Trophoblast cell (in vitro differentiated cells and primary cell): Measurements from ENCODE around the gene ING3. TPM values are rescaled to one million over a fixed set of nuclear protein-coding genes. Genes with fewer than 3 reads are reported as not detected.

Experiments used
- DNase-seq, 2 donors: peaks; one replicate each; pipeline ENCODE4 v3.0.0-alpha.2; 2016
- H2AFZ ChIP-seq: 2 replicates; pipeline ENCODE4 v1.6.1; 2013; ENCODE audit warnings: low read length, moderate library complexity, mild to moderate bottlenecking; ENCODE audit not compliant: insufficient read depth, poor library complexity
- H2AK5ac ChIP-seq: 2 replicates; pipeline ENCODE4 v1.6.1; 2013; ENCODE audit warnings: mild to moderate bottlenecking, low read length
- H2BK120ac ChIP-seq: 2 replicates; pipeline ENCODE4 v1.6.1; 2013; ENCODE audit warnings: low read length, mild to moderate bottlenecking, moderate library complexity; ENCODE audit not compliant: insufficient read depth, poor library complexity
- H2BK12ac ChIP-seq: 2 replicates; pipeline ENCODE4 v1.6.1; 2013; ENCODE audit warnings: mild to moderate bottlenecking, low read length, moderate library complexity
- H2BK5ac ChIP-seq: 2 replicates; pipeline ENCODE4 v1.6.1; 2013; ENCODE audit warnings: low read length, low read depth, moderate library complexity, mild to moderate bottlenecking; ENCODE audit not compliant: poor library complexity
- H3K14ac ChIP-seq: 2 replicates; pipeline ENCODE4 v1.6.1; 2013; ENCODE audit warnings: mild to moderate bottlenecking, low read length
- H3K18ac ChIP-seq: 2 replicates; pipeline ENCODE4 v1.6.1; 2013; ENCODE audit warnings: mild to moderate bottlenecking, low read length
- H3K23ac ChIP-seq: 2 replicates; pipeline ENCODE4 v1.6.1; 2013; ENCODE audit warnings: low read length
- H3K27ac ChIP-seq: 2 replicates; pipeline ENCODE4 v1.5.1; 2013; ENCODE audit warnings: low read depth, mild to moderate bottlenecking, inconsistent platforms, low read length, moderate library complexity
- H3K27me3 ChIP-seq: 2 replicates; pipeline ENCODE4 v1.6.1; 2013; ENCODE audit warnings: inconsistent platforms, mild to moderate bottlenecking, low read length, moderate library complexity; ENCODE audit not compliant: insufficient read depth
- H3K36me3 ChIP-seq, 2 experiments: 1 replicate in 1 of 2; 2 replicates in 1 of 2; pipeline ENCODE4 v1.6.1; 2013; ENCODE audit warnings: low read length in 2 of 2, mild to moderate bottlenecking in 2 of 2, moderate library complexity in 1 of 2; ENCODE audit not compliant: insufficient read depth in 2 of 2, control insufficient read depth in 1 of 2
- H3K4ac ChIP-seq: 2 replicates; pipeline ENCODE4 v1.6.1; 2013; ENCODE audit warnings: low read depth, mild to moderate bottlenecking, low read length, moderate library complexity
- H3K4me1 ChIP-seq, 2 experiments: 1 replicate in 1 of 2; 2 replicates in 1 of 2; pipeline ENCODE4 v1.6.1; 2013; ENCODE audit warnings: low read length in 2 of 2, mild to moderate bottlenecking in 2 of 2, moderate library complexity in 1 of 2; ENCODE audit not compliant: insufficient read depth in 2 of 2, control insufficient read depth in 1 of 2
- H3K4me2 ChIP-seq: 2 replicates; pipeline ENCODE4 v1.6.1; 2013; ENCODE audit warnings: inconsistent platforms, mild to moderate bottlenecking, low read length, moderate library complexity
- H3K4me3 ChIP-seq: 2 replicates; pipeline ENCODE4 v1.5.1; 2013; ENCODE audit warnings: mild to moderate bottlenecking, low read depth, low read length, inconsistent platforms
- H3K79me1 ChIP-seq: one replicate; pipeline ENCODE4 v1.6.1; 2013; ENCODE audit warnings: low read length
- H3K79me2 ChIP-seq: 2 replicates; pipeline ENCODE4 v1.6.1; 2013; ENCODE audit warnings: low read length, mild to moderate bottlenecking; ENCODE audit not compliant: control insufficient read depth, insufficient read depth, poor library complexity
- H3K9ac ChIP-seq: 2 replicates; pipeline ENCODE4 v1.6.1; 2013; ENCODE audit warnings: mild to moderate bottlenecking, low read length
- H3K9me3 ChIP-seq: 2 replicates; pipeline ENCODE4 v1.6.1; 2013; ENCODE audit warnings: low read depth, mild to moderate bottlenecking, control low read depth, inconsistent platforms, low read length; ENCODE audit not compliant: insufficient read depth
- H4K12ac ChIP-seq: 2 replicates; pipeline ENCODE4 v1.6.1; 2013; ENCODE audit warnings: low read depth, mild to moderate bottlenecking, low read length, moderate library complexity
- H4K8ac ChIP-seq: 2 replicates; pipeline ENCODE4 v1.6.1; 2013; ENCODE audit warnings: low read depth, mild to moderate bottlenecking, low read length, moderate library complexity
- H4K91ac ChIP-seq: one replicate; pipeline ENCODE4 v1.6.1; 2013; ENCODE audit warnings: low read depth, mild to moderate bottlenecking, low read length, moderate library complexity
- WGBS: extraction: QIAGEN DNeasy Blood & Tissue Kit; methylation state at CpG from one replicate; pipeline ENCODE4 v1.1.7; 2013; ENCODE audit warnings: missing lambda C conversion rate; ENCODE audit not compliant: insufficient read length, insufficient coverage; ENCODE audit errors: extremely low coverage; 5-methylcytosine and 5-hydroxymethylcytosine counted together
- polyA plus RNA-seq: library from polyadenylated mRNA; stranded (reverse); fragments of 200-250 nt; gene quantifications from 2 replicates; pipeline ENCODE4 v1.2.3, GENCODE V29; 2013

The ING3 gene, protein sequence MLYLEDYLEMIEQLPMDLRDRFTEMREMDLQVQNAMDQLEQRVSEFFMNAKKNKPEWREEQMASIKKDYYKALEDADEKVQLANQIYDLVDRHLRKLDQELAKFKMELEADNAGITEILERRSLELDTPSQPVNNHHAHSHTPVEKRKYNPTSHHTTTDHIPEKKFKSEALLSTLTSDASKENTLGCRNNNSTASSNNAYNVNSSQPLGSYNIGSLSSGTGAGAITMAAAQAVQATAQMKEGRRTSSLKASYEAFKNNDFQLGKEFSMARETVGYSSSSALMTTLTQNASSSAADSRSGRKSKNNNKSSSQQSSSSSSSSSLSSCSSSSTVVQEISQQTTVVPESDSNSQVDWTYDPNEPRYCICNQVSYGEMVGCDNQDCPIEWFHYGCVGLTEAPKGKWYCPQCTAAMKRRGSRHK
- 10.3 and 11.2 TPM in 2 replicates for polyA plus RNA-seq

GRCh38 chr7:120950539-120951308, at the start of gene ING3:
Gene ING3, plus strand, starts transcription at chr7:120950777. Its CDS starts 120 bp downstream, at chr7:120950897.
- Histone ChIP-seq H3K14ac (peak within 1 kb of the TSS; percentile 98), H3K4me3 (peak within 1 kb of the TSS; percentile 91), H2BK12ac (no peak within 1 kb of the TSS), H3K4ac (peak within 1 kb of the TSS; percentile 92), H4K8ac (peak within 1 kb of the TSS; percentile 98), H3K27me3 (no peaks in the 10 kb centered on the region), H3K36me3 (peaks cover 1 to 6% of the 10 kb centered on the region in 2 experiments), H3K9ac (peak within 1 kb of the TSS; percentile 100), H2BK5ac (peak within 1 kb of the TSS; percentile 97), H2BK120ac (peak within 1 kb of the TSS; percentile 98), H3K9me3 (no peaks in the 10 kb centered on the region), H2AK5ac (no peak within 1 kb of the TSS), H3K4me1 (peaks cover 0 to 1% of the 10 kb centered on the region in 2 experiments), H3K23ac (no peak within 1 kb of the TSS), H3K27ac (peak within 1 kb of the TSS; percentile 99), H2AFZ (peak within 1 kb of the TSS; percentile 87), H3K79me1 (peaks cover 2% of the 10 kb centered on the region), H4K91ac (peak within 1 kb of the TSS; percentile 97), H3K4me2 (peak within 1 kb of the TSS; percentile 96), H3K79me2 (peaks cover 2% of the 10 kb centered on the region), H3K18ac (peak within 1 kb of the TSS; percentile 96), H4K12ac (peak within 1 kb of the TSS; percentile 99)
- WGBS = no CpG with 5 or more reads among the region's 71 CpGs
- DNase-seq = peak; percentile 99

DNA sequence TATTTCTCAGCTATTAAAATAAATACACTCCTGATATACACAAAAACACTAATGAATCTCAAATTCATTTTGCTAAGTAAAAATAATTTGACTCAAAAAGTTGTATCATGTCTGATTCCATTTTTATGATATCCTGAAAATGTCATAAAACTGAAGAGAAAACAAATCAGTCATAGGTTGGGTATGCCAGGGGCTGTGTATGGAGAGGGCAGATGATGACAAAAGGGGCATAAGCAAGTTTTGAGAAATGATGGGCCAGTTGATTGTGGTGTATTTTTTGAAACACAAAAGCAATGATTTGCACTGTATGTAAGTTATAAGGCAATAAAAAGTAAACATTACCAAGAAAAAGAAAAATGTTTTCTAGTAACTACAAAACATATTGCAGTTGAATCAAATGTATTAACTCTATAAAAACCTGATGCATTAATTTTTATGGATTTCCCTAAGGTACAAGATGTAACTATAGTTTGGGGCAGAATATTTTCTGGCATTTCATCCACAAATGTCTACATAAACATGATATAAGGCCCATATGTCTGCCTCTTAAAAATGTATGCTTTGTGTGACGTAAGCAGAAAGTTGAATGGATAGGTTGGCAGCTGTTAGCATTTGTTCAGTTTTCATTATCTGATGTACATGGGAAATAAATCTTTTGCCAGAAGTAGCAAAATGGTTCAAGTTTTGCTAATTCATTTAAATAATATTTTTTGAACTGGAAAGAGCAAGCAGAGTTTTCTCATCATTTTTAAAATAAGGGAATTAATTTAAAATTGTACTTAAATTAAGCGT, 35.1 kb upstream of the ING3 start:
- Histone ChIP-seq H3K9ac (no peak overlapping the region), H3K23ac (no peak overlapping the region), H3K27ac (no peak overlapping the region), H3K27me3 (no peaks in the 10 kb centered on the region), H2BK12ac (no peak overlapping the region), H4K91ac (no peak overlapping the region), H3K4me3 (no peak overlapping the region), H3K4me2 (no peak overlapping the region), H3K79me2 (no peaks in the 10 kb centered on the region), H3K9me3 (no peaks in the 10 kb centered on the region), H3K18ac (no peak overlapping the region), H4K12ac (no peak overlapping the region), H2AK5ac (no peak overlapping the region), H2BK120ac (no peak overlapping the region), H3K79me1 (no peaks in the 10 kb centered on the region), H3K36me3 (no peaks in the 10 kb centered on the region), H3K4me1 (no peaks in the 10 kb centered on the region), H4K8ac (no peak overlapping the region), H2AFZ (no peak overlapping the region), H3K4ac (no peak overlapping the region), H2BK5ac (no peak overlapping the region), H3K14ac (no peak overlapping the region)
- no CpG with 5 or more reads among the region's 2 CpGs for WGBS
- no peak for DNase-seq

DNA sequence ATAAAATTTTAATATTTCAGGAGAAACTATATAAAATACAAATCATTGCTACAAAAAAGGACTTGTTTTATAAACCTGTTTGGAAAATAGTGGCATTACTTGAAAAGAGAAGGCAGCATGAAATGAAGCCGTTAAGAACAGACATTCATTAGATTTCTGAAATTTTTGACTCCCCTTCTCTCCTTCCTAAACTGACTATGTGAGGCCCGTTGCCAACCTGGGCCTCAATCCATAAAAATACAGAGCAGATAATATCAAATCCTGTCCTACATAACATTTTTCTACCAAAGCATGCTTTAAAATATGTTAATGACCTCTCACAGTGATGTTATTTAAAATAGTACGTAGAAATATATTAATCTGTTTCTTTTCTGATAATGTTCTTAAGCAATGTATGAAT, 34.5 kb upstream of the ING3 start:
- H3K4me3 ChIP-seq = no peak overlapping the region

GRCh38 chr7:120916538-120916937, 34.0 kb upstream of the ING3 start:
- Histone ChIP-seq H4K8ac (no peak overlapping the region), H3K4me3 (no peak overlapping the region), H2BK12ac (no peak overlapping the region), H3K79me2 (no peaks in the 10 kb centered on the region), H2BK120ac (no peak overlapping the region), H3K4me1 (no peaks in the 10 kb centered on the region), H3K14ac (no peak overlapping the region), H3K18ac (no peak overlapping the region), H3K9ac (no peak overlapping the region), H3K4ac (no peak overlapping the region), H3K27me3 (no peaks in the 10 kb centered on the region), H2AFZ (no peak overlapping the region), H3K4me2 (no peak overlapping the region), H3K23ac (no peak overlapping the region), H3K79me1 (no peaks in the 10 kb centered on the region), H2BK5ac (no peak overlapping the region), H4K12ac (no peak overlapping the region), H3K9me3 (no peaks in the 10 kb centered on the region), H4K91ac (no peak overlapping the region), H2AK5ac (no peak overlapping the region), H3K36me3 (no peaks in the 10 kb centered on the region), H3K27ac (no peak overlapping the region)
- no peak for DNase-seq
- no CpG with 5 or more reads among the region's 1 CpG for WGBS

More for the DNA sequence above, 34.5 kb upstream of the ING3 start:
- H2BK12ac ChIP-seq = no peak overlapping the region
- no peaks in the 10 kb centered on the region for H3K79me2 ChIP-seq
- no peak overlapping the region for H3K9ac ChIP-seq
- H2BK5ac ChIP-seq = no peak overlapping the region
- no peak overlapping the region for H3K4ac ChIP-seq
- H3K18ac ChIP-seq = no peak overlapping the region
- H3K4me2 ChIP-seq = no peak overlapping the region
- DNase-seq = no peak
- no peak overlapping the region for H4K8ac ChIP-seq
- H3K79me1 ChIP-seq = no peaks in the 10 kb centered on the region
- H3K27ac ChIP-seq = no peak overlapping the region
- no peak overlapping the region for H2AK5ac ChIP-seq
- H3K14ac ChIP-seq = no peak overlapping the region
- no peak overlapping the region for H4K91ac ChIP-seq
- no peak overlapping the region for H3K23ac ChIP-seq
- H2AFZ ChIP-seq = no peak overlapping the region
- H3K36me3 ChIP-seq = no peaks in the 10 kb centered on the region
- H3K9me3 ChIP-seq = no peaks in the 10 kb centered on the region
- H3K4me1 ChIP-seq = no peaks in the 10 kb centered on the region
- no peak overlapping the region for H4K12ac ChIP-seq
- H3K27me3 ChIP-seq = no peaks in the 10 kb centered on the region
- WGBS = no CpG with 5 or more reads among the region's 3 CpGs
- H2BK120ac ChIP-seq = no peak overlapping the region
